PFSK-1 (cell line): Measurements from ENCODE around the gene XRRA1.

Experiments
- FOXP2 ChIP-seq: optimal IDR thresholded peaks from 2 replicates; pipeline ENCODE3; 2011; ENCODE audit warnings: borderline replicate concordance, control low read depth, inconsistent platforms; ENCODE audit not compliant: insufficient read depth; ENCODE audit errors: extremely low read length, extremely low read depth
- POLR2AphosphoS5 ChIP-seq: IDR thresholded peaks from 2 replicates; pipeline ENCODE4 v1.6.1; 2012; ENCODE audit warnings: low read depth, mild to moderate bottlenecking, control low read depth, low read length, moderate library complexity
- REST ChIP-seq, 2 experiments: IDR thresholded peaks; 2 replicates each; pipeline versions ENCODE4 v1.6.1 to v1.8.0; 2011 to 2012; ENCODE audit warnings: low read depth in 2 of 2, low read length in 2 of 2, control low read depth in 1 of 2, inconsistent platforms in 1 of 2, mild to moderate bottlenecking in 1 of 2, moderate library complexity in 1 of 2; ENCODE audit not compliant: insufficient read depth in 1 of 2
- SIN3A ChIP-seq: IDR thresholded peaks from 2 replicates; pipeline ENCODE4 v1.6.1; 2012; ENCODE audit warnings: mild to moderate bottlenecking, low read length, moderate library complexity, borderline replicate concordance; ENCODE audit not compliant: insufficient read depth
- TAF1 ChIP-seq: IDR thresholded peaks from 2 replicates; pipeline ENCODE4 v1.6.1; 2012; ENCODE audit warnings: low read length, control low read depth, borderline replicate concordance; ENCODE audit not compliant: insufficient read depth

XRRA1 gene

GRCh38 chr11:74909812-74910211, 39.1 kb downstream of the XRRA1 start:
- TF ChIP-seq POLR2AphosphoS5 (no peak), SIN3A (no peak), REST (IDR thresholded peaks at IDR 0.05; ENCODE audit: insufficient read depth in 1 of 2, low read depth in 2 of 2, low read length in 2 of 2) (no peak), TAF1 (no peak), FOXP2 (no peak)

GRCh38 chr11:74909385-74909784, 39.5 kb downstream of the XRRA1 start:
- no peak for TF ChIP-seq TAF1
- no peak for TF ChIP-seq SIN3A
- no peak for TF ChIP-seq REST (IDR thresholded peaks at IDR 0.05; ENCODE audit: insufficient read depth in 1 of 2, low read depth in 2 of 2, low read length in 2 of 2)
- no peak for TF ChIP-seq POLR2AphosphoS5
- TF ChIP-seq FOXP2 = no peak

- TF ChIP-seq TAF1 = no peak
- 0 out of 4 replicates have a peak, but pooled peaks of 1 of the 2 experiments have one; percentile 12 for TF ChIP-seq REST (IDR thresholded peaks at IDR 0.05; ENCODE audit: insufficient read depth in 1 of 2, low read depth in 2 of 2, low read length in 2 of 2)
- TF ChIP-seq SIN3A = no peak
These were observed 43.6 kb downstream of the XRRA1 start for GRCh38 chr11:74905326-74905725.

- TF ChIP-seq POLR2AphosphoS5 (no peak), SIN3A (no peak), FOXP2 (no peak), TAF1 (no peak), REST (IDR thresholded peaks at IDR 0.05; ENCODE audit: insufficient read depth in 1 of 2, low read depth in 2 of 2, low read length in 2 of 2) (no peak)
These were observed 46.5 kb downstream of the XRRA1 start for GRCh38 chr11:74902342-74902741.

GRCh38 chr11:74896311-74896710, 52.6 kb downstream of the XRRA1 start:
- TF ChIP-seq TAF1 (no peak), SIN3A (no peak), REST (IDR thresholded peaks at IDR 0.05; ENCODE audit: insufficient read depth in 1 of 2, low read depth in 2 of 2, low read length in 2 of 2) (no peak), POLR2AphosphoS5 (no peak), FOXP2 (no peak)
